22Rv1 (cell line): ENCODE results near the gene SCG5.
A peak's percentile ranks its signal among the peaks of the same experiment; 100 is the strongest.
"Not testable (repeated sequence)": the region's sequence is repeated elsewhere in the genome, so short reads cannot be mapped to it uniquely, and the experiment has no call there.

ENCODE experiments used
- ZFX ChIP-seq: fragments of 450-650 bp; IDR thresholded peaks from 2 replicates; pipeline ENCODE4 v1.6.1; 2017; ENCODE audit warnings: antibody characterized with exemption, borderline replicate concordance
- TF ChIP-seq, protein P1 (sequence below): fragments of 450-650 bp; IDR thresholded peaks from 2 replicates; pipeline ENCODE4 v1.5.1; 2017; ENCODE audit warnings: mild to moderate bottlenecking

DNA sequence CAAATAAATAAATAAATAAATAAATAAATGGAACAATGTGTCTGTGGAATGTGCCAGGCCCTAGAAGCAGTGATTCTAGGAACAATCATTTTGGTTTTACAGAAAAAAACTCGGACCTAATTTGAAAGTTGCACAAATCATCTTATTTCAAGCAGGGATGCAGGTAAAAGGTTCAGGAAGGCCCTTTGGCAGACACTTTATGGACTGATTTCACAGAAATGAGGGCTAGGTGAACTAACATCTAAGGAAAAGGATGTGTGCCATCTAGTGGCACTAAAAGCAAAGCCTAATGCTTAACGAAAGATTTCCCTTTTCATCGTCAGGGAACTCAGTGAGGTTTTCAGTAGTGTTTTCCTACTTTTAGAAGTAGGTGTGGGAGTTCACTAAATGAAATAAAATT, 30.8 kb upstream of the SCG5 start:
- TF ChIP-seq, protein P1, sequence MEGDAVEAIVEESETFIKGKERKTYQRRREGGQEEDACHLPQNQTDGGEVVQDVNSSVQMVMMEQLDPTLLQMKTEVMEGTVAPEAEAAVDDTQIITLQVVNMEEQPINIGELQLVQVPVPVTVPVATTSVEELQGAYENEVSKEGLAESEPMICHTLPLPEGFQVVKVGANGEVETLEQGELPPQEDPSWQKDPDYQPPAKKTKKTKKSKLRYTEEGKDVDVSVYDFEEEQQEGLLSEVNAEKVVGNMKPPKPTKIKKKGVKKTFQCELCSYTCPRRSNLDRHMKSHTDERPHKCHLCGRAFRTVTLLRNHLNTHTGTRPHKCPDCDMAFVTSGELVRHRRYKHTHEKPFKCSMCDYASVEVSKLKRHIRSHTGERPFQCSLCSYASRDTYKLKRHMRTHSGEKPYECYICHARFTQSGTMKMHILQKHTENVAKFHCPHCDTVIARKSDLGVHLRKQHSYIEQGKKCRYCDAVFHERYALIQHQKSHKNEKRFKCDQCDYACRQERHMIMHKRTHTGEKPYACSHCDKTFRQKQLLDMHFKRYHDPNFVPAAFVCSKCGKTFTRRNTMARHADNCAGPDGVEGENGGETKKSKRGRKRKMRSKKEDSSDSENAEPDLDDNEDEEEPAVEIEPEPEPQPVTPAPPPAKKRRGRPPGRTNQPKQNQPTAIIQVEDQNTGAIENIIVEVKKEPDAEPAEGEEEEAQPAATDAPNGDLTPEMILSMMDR: 0 out of 2 replicates have a peak, but pooled peaks have one; percentile 7
- not testable (repeated sequence) for TF ChIP-seq ZFX
